Measurements from ENCODE around the gene KRTAP5-3. TPM values are rescaled to one million over a fixed set of nuclear protein-coding genes. Genes with fewer than 3 reads are reported as not detected.
A peak's percentile ranks its signal among the peaks of the same experiment; 100 is the strongest.

The KRTAP5-3 gene
- total RNA-seq, 1 donor from 2014 or later, result not detected

DNA sequence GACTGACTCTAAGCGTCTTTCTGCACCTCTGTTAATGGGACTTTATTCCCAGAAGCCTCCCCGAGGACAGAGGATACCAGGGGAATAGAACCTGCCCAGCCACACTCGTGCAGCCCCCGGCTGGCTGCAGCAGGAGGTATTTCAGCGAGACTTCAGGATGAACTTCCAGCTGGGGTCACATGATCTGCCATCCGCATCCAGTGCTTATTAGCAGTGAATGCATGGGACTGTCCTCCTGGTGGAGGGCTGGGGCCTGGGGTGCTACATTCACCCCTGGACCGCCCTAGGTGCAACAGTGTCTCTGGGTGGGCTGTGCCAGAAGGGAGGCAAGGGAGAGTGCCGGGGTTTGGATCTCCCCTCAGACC, 37.8 kb downstream of the KRTAP5-3 start:
- Mint-ChIP-seq H3K9me3 (ENCODE audit: low read depth) (no peaks in the 10 kb centered on the region), H3K27me3 (peaks cover 18% of the 10 kb centered on the region), H3K27ac (no peak overlapping the region), H3K36me3 (ENCODE audit: insufficient read depth) (no peaks in the 10 kb centered on the region), H3K4me3 (ENCODE audit: low read depth) (peak overlapping the region; percentile 65), H3K4me1 (ENCODE audit: low read depth) (peaks cover 2% of the 10 kb centered on the region)
- DNase-seq (ENCODE audit: low spot score, unreplicated experiment), result no peak
- TF ChIP-seq, protein P1, sequence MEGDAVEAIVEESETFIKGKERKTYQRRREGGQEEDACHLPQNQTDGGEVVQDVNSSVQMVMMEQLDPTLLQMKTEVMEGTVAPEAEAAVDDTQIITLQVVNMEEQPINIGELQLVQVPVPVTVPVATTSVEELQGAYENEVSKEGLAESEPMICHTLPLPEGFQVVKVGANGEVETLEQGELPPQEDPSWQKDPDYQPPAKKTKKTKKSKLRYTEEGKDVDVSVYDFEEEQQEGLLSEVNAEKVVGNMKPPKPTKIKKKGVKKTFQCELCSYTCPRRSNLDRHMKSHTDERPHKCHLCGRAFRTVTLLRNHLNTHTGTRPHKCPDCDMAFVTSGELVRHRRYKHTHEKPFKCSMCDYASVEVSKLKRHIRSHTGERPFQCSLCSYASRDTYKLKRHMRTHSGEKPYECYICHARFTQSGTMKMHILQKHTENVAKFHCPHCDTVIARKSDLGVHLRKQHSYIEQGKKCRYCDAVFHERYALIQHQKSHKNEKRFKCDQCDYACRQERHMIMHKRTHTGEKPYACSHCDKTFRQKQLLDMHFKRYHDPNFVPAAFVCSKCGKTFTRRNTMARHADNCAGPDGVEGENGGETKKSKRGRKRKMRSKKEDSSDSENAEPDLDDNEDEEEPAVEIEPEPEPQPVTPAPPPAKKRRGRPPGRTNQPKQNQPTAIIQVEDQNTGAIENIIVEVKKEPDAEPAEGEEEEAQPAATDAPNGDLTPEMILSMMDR (IDR thresholded peaks at IDR 0.05; ENCODE audit: unreplicated experiment), result no peak

DNA sequence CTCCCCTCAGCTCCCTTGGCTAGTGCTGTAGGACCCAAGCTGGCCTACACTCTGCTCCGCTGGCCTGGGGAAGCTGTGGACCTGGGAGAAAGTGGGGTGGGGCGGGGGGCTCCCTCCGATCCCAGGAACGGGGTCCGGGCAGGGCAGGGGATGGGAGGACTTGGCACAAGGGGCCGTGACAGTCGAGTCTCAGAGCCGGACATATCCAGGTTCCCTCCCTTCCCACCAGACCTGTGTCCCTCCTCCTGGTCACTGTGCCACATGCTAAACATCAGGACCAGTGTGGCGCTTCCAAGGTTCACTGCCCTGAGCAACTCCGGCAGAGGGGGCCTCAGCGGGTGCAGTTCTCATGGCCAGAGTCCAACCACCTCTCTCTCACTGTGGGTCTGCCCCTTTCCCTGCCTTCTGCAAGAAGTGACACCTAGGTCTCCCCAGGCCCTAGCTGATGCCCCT, 38.2 kb downstream of the KRTAP5-3 start:
- H3K4me1 Mint-ChIP-seq (ENCODE audit: low read depth), result peaks cover 2% of the 10 kb centered on the region
- H3K4me3 Mint-ChIP-seq (ENCODE audit: low read depth), result peak overlapping the region; percentile 26
- no peak overlapping the region for H3K27ac Mint-ChIP-seq
- no peak for DNase-seq (ENCODE audit: low spot score, unreplicated experiment)
- H3K36me3 Mint-ChIP-seq (ENCODE audit: insufficient read depth), result no peaks in the 10 kb centered on the region
- peaks cover 15% of the 10 kb centered on the region for H3K27me3 Mint-ChIP-seq
- TF ChIP-seq, protein P1 (IDR thresholded peaks at IDR 0.05; ENCODE audit: unreplicated experiment), result no peak
- H3K9me3 Mint-ChIP-seq (ENCODE audit: low read depth), result no peaks in the 10 kb centered on the region

DNA sequence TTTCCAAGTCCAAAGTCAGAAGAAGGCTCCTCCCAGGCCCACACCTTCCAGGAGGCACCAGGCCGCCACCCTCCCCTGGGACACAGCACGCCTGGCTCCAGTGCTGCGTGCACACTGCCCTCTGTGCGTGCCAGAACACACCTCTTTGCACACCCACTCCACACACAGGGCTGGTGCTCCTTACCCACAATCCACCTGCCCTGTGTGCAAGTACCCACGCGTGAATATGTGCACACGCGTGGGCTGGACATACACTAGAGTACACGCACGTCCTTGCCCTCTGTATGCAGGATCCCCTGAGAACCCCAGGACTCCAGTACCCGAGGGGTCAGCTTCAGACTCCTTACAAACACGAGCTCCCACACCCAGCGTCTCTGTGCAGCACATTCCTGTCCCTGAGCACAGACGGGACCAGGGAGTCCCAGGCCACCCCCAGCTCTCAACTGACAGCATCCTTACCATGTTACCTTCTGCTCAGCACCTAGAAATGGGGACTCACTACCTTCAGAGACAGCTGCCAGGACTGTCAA, 38.9 kb downstream of the KRTAP5-3 start:
- H3K4me3 Mint-ChIP-seq (ENCODE audit: low read depth), result peak overlapping the region; percentile 38
- no peaks in the 10 kb centered on the region for H3K9me3 Mint-ChIP-seq (ENCODE audit: low read depth)
- DNase-seq (ENCODE audit: low spot score, unreplicated experiment), result no peak
- TF ChIP-seq, protein P1 (IDR thresholded peaks at IDR 0.05; ENCODE audit: unreplicated experiment), result no peak
- H3K4me1 Mint-ChIP-seq (ENCODE audit: low read depth), result peaks cover 2% of the 10 kb centered on the region
- peaks cover 12% of the 10 kb centered on the region for H3K27me3 Mint-ChIP-seq
- peak overlapping the region; percentile 59 for H3K27ac Mint-ChIP-seq
- no peaks in the 10 kb centered on the region for H3K36me3 Mint-ChIP-seq (ENCODE audit: insufficient read depth)

DNA sequence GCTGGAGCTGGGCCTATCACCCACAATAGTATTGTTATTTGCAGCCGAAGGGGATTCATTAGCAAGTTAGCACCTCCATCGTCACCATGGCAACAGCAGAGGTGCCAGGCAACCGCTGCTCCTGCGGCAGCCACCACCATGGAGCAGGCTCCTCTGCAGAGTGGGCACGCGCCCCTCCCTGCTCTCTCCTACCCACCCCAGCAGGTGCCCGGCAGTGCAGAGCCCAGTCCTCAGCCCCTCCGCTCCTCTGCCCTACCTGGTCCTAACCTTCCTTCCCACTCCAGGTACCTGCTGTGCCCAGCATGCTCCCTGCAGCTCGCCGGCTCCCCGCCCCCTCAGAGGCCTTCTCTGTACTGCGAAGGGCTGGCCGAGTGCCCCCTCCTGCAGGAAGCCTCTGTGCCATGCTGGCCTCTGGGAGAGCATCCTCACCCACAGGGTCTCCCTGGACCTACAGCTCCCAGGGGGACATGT, 39.8 kb downstream of the KRTAP5-3 start:
- Mint-ChIP-seq H3K36me3 (ENCODE audit: insufficient read depth) (no peaks in the 10 kb centered on the region), H3K9me3 (ENCODE audit: low read depth) (no peaks in the 10 kb centered on the region), H3K27me3 (peaks cover 9% of the 10 kb centered on the region), H3K27ac (no peak overlapping the region), H3K4me3 (ENCODE audit: low read depth) (no peak overlapping the region), H3K4me1 (ENCODE audit: low read depth) (peaks cover 2% of the 10 kb centered on the region)
- TF ChIP-seq, protein P1 (IDR thresholded peaks at IDR 0.05; ENCODE audit: unreplicated experiment), result no peak
- no peak for DNase-seq (ENCODE audit: low spot score, unreplicated experiment)

DNA sequence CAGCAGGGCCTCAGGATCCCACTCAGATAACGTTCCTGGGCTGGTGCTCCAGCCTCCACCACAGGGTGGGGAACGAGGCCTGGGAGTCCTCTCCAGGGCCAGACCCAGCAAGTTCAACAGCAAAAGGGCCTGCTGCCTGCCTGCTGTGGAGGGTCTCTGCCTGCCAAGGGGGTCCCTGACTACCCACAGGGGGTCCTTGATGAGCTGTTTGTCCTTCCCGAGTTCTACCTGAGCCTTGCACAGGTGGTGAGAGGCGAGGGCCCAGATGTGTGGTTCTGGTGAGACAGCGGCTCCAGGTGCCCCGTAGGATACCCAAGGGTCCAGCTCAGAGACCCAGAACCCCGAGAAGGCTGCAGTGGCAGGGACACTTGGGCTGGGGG, 40.6 kb downstream of the KRTAP5-3 start:
- Mint-ChIP-seq H3K4me1 (ENCODE audit: low read depth) (peaks cover 2% of the 10 kb centered on the region), H3K27ac (no peak overlapping the region), H3K4me3 (ENCODE audit: low read depth) (no peak overlapping the region), H3K36me3 (ENCODE audit: insufficient read depth) (no peaks in the 10 kb centered on the region), H3K9me3 (ENCODE audit: low read depth) (no peaks in the 10 kb centered on the region), H3K27me3 (peaks cover 7% of the 10 kb centered on the region)
- TF ChIP-seq, protein P1 (IDR thresholded peaks at IDR 0.05; ENCODE audit: unreplicated experiment), result no peak
- DNase-seq (ENCODE audit: low spot score, unreplicated experiment), result no peak
